Keratinocyte (primary cell): ENCODE data around the gene C5orf22. TPM values are rescaled to one million over a fixed set of nuclear protein-coding genes. Genes with fewer than 3 reads are reported as not detected.

Experiments
- DNase-seq: peaks from one replicate; pipeline ENCODE4 v3.0.0-alpha.2; 2011; ENCODE audit warnings: low read depth, missing footprints, low spot score
- FAIRE-seq: peaks from 2 replicates; lab custom pipeline; 2011; peaks lifted over from hg19 to GRCh38; lab: Jason Lieb, UNC
- H2AFZ ChIP-seq: 2 replicates; pipeline ENCODE4 v1.6.0; 2012; ENCODE audit warnings: low read length, control low read depth, inconsistent platforms; ENCODE audit not compliant: control insufficient read depth
- H3K27ac ChIP-seq: 2 replicates; pipeline ENCODE4 v1.5.1; 2011; ENCODE audit warnings: low read length; ENCODE audit not compliant: control insufficient read depth, insufficient read depth
- H3K27me3 ChIP-seq: 3 replicates; pipeline ENCODE4 v1.6.0; 2011; ENCODE audit warnings: low read length; ENCODE audit not compliant: control insufficient read depth, insufficient read depth; ENCODE audit errors: extremely low read depth
- H3K36me3 ChIP-seq, 2 experiments: 2 replicates in 1 of 2; 3 replicates in 1 of 2; pipeline ENCODE4 v1.5.1; 2011; ENCODE audit warnings: low read length in 2 of 2, mild to moderate bottlenecking in 1 of 2; ENCODE audit not compliant: control insufficient read depth in 2 of 2, insufficient read depth in 2 of 2; ENCODE audit errors: extremely low read depth in 1 of 2
- H3K4me1 ChIP-seq: 3 replicates; pipeline ENCODE4 v1.5.1; 2011; ENCODE audit warnings: low read length; ENCODE audit not compliant: control insufficient read depth, insufficient read depth; ENCODE audit errors: extremely low read depth
- H3K4me2 ChIP-seq: 3 replicates; pipeline ENCODE4 v1.6.0; 2011; ENCODE audit warnings: low read depth, low read length; ENCODE audit not compliant: control insufficient read depth, insufficient read depth; ENCODE audit errors: extremely low read depth
- H3K4me3 ChIP-seq, 3 experiments: fragments of 200-600 bp in 1 of 3; sonication (generic) in 1 of 3; 2 replicates in 2 of 3; 3 replicates in 1 of 3; pipeline ENCODE4 v1.5.1; 2011 to 2016; ENCODE audit warnings: low read length in 3 of 3, mild to moderate bottlenecking in 3 of 3, control low read depth in 2 of 3, inconsistent platforms in 1 of 3, low read depth in 1 of 3, mixed read lengths in 1 of 3, mixed run types in 1 of 3, moderate library complexity in 1 of 3; ENCODE audit not compliant: control insufficient read depth in 2 of 3, insufficient read depth in 2 of 3; ENCODE audit errors: extremely low read depth in 1 of 3
- H3K79me2 ChIP-seq: 2 replicates; pipeline ENCODE4 v1.6.0; 2012; ENCODE audit warnings: low read length; ENCODE audit not compliant: control insufficient read depth, insufficient read depth
- H3K9ac ChIP-seq: 3 replicates; pipeline ENCODE4 v1.6.0; 2011; ENCODE audit warnings: low read length; ENCODE audit not compliant: control insufficient read depth, insufficient read depth; ENCODE audit errors: extremely low read depth
- H3K9me1 ChIP-seq: 3 replicates; pipeline ENCODE4 v1.6.0; 2011; ENCODE audit warnings: low read length; ENCODE audit not compliant: control insufficient read depth, insufficient read depth; ENCODE audit errors: extremely low read depth
- H3K9me3 ChIP-seq: 2 replicates; pipeline ENCODE4 v1.5.1; 2012; ENCODE audit warnings: low read depth, low read length; ENCODE audit not compliant: control insufficient read depth
- H4K20me1 ChIP-seq: 3 replicates; pipeline ENCODE4 v1.6.0; 2011; ENCODE audit warnings: low read length; ENCODE audit not compliant: control insufficient read depth, insufficient read depth; ENCODE audit errors: extremely low read depth
- EZH2 ChIP-seq: IDR thresholded peaks from one replicate; pipeline ENCODE4 v1.6.1; 2012; ENCODE audit warnings: inconsistent platforms, mild to moderate bottlenecking, low read length, moderate library complexity
- dilution Hi-C: fragments of 300-500 bp; cut with MboI; formaldehyde crosslinking; loops from one replicate; pipeline ENCODE4 v1.7.0; 2020; ENCODE audit warnings: low sequenced_read_pairs; ENCODE audit not compliant: extremely low pct_ligation_motif_present
- polyA plus RNA-seq, 5 experiments: library from polyadenylated mRNA; depleted of rRNA in 3 of 5; stranded (reverse) in 3 of 5; stranded (forward) in 1 of 5; unstranded in 1 of 5; fragments of >200 nt; gene quantifications; 1 replicate in 1 of 5; 2 replicates in 3 of 5; 3 replicates in 1 of 5; pipeline versions ENCODE4 v1.2.1 to v1.2.3, GENCODE V29; 2011 to 2012; ENCODE audit warnings: missing spikeins in 2 of 5, low read depth in 1 of 5, low replicate concordance in 1 of 5
- TF ChIP-seq, protein P1 (sequence below), 3 experiments: IDR thresholded peaks in 1 of 3; conservative IDR thresholded peaks in 1 of 3; optimal IDR thresholded peaks in 1 of 3; 2 replicates in 2 of 3; 3 replicates in 1 of 3; pipeline versions ENCODE3 to v1.5.1; 2011; ENCODE audit warnings: low read length in 3 of 3, mild to moderate bottlenecking in 3 of 3, moderate library complexity in 2 of 3, control low read depth in 1 of 3, inconsistent platforms in 1 of 3; ENCODE audit not compliant: insufficient read depth in 2 of 3; ENCODE audit errors: extremely low read depth in 1 of 3

Gene C5orf22
- polyA plus RNA-seq, 1 donor (not counting 4 experiments of a cell fraction or from before 2014, with no cell fraction given): 27.6 TPM

DNA sequence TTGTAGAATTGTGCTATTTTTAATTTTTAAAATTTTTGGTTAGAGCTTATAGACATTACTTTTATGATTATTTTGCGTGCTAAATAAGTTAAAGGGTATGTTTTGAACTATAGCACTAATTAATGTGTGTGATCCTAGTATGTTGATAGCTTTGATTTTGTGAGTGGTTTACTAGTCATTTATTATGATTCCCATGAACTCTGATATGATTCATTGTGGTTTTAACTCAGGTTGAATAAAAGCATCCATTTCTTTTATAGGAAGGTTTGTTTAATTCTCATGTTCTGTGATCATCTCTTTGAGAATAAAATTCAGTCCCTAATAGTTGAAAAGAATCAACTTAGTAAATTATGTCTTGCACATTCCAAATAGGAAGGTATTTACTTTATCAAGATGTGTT lies 22.5 kb downstream of the C5orf22 start:
- Histone ChIP-seq H3K36me3 (peaks cover 2 to 7% of the 10 kb centered on the region in 2 experiments), H3K27ac (no peak overlapping the region)

DNA sequence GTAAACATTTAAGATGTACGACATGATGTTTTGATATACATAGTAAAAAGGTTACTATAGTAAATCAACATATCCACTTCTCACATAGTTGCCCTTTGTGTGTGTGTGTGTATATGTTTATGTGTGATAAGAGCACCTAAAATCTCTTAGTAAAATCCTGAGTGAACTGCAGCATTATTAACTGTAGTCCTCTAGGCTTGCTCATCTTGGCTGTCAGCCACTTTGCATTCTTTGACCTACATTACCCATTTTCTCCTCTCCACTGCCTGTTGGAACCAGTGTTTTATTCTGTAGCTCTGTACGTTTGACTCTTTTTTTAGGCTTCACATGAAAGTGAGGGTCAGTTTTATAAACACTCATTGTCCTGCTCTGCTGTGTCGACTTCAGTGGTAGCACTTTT lies 24.4 kb downstream of the C5orf22 start:
- Histone ChIP-seq H3K79me2 (no peaks in the 10 kb centered on the region), H3K27ac (no peak overlapping the region), H3K4me2 (no peak overlapping the region), H3K36me3 (peaks cover 2 to 7% of the 10 kb centered on the region in 2 experiments), H3K4me1 (peaks cover 7% of the 10 kb centered on the region), H3K9ac (no peak overlapping the region), H3K9me3 (no peaks in the 10 kb centered on the region), H3K9me1 (no peaks in the 10 kb centered on the region), H3K4me3 (no peak overlapping the region), H4K20me1 (no peaks in the 10 kb centered on the region), H2AFZ (no peak overlapping the region), H3K27me3 (no peaks in the 10 kb centered on the region)
- FAIRE-seq (no peak), DNase-seq (no peak)
- dilution Hi-C loops: no loop called here
- TF ChIP-seq, protein P1, sequence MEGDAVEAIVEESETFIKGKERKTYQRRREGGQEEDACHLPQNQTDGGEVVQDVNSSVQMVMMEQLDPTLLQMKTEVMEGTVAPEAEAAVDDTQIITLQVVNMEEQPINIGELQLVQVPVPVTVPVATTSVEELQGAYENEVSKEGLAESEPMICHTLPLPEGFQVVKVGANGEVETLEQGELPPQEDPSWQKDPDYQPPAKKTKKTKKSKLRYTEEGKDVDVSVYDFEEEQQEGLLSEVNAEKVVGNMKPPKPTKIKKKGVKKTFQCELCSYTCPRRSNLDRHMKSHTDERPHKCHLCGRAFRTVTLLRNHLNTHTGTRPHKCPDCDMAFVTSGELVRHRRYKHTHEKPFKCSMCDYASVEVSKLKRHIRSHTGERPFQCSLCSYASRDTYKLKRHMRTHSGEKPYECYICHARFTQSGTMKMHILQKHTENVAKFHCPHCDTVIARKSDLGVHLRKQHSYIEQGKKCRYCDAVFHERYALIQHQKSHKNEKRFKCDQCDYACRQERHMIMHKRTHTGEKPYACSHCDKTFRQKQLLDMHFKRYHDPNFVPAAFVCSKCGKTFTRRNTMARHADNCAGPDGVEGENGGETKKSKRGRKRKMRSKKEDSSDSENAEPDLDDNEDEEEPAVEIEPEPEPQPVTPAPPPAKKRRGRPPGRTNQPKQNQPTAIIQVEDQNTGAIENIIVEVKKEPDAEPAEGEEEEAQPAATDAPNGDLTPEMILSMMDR (optimal IDR thresholded peaks at IDR 0.05 in 1 of 3, IDR thresholded peaks at IDR 0.05 in 1 of 3, conservative IDR thresholded peaks at IDR 0.05 in 1 of 3; ENCODE audit: extremely low read depth in 1 of 3, insufficient read depth in 2 of 3, low read length in 3 of 3): no peak

More for the DNA sequence above, 22.5 kb downstream of the C5orf22 start:
- H3K79me2 ChIP-seq: no peaks in the 10 kb centered on the region
- no peaks in the 10 kb centered on the region for H3K27me3 ChIP-seq
- no peak overlapping the region for H3K9ac ChIP-seq
- DNase-seq: no peak
- no peaks in the 10 kb centered on the region for H3K9me1 ChIP-seq
- no peak overlapping the region for H2AFZ ChIP-seq
- TF ChIP-seq, protein P1 (optimal IDR thresholded peaks at IDR 0.05 in 1 of 3, IDR thresholded peaks at IDR 0.05 in 1 of 3, conservative IDR thresholded peaks at IDR 0.05 in 1 of 3; ENCODE audit: extremely low read depth in 1 of 3, insufficient read depth in 2 of 3, low read length in 3 of 3): no peak
- no peak for TF ChIP-seq EZH2
- H3K4me1 ChIP-seq: peaks cover 7% of the 10 kb centered on the region
- FAIRE-seq: no peak
- H3K4me3 ChIP-seq: no peak overlapping the region
- no peaks in the 10 kb centered on the region for H4K20me1 ChIP-seq
- no peak overlapping the region for H3K4me2 ChIP-seq
- no peaks in the 10 kb centered on the region for H3K9me3 ChIP-seq
- dilution Hi-C loops: no loop called here
